ENCODE measurements around the gene CA9.

GRCh38 chr9:35684921-35685320 lies 11.2 kb downstream of the CA9 start:
- no peak for TF ChIP-seq ZNF232 (CRISPR knock-in tag; IDR thresholded peaks at IDR 0.05)
- no peak for TF ChIP-seq MAX (CRISPR knock-in tag; IDR thresholded peaks at IDR 0.05)
- TF ChIP-seq E2F5 (CRISPR knock-in tag; IDR thresholded peaks at IDR 0.05): no peak
- no peak for TF ChIP-seq CTCF (IDR thresholded peaks at IDR 0.05)
- TF ChIP-seq IRF2 (CRISPR knock-in tag; IDR thresholded peaks at IDR 0.05; ENCODE audit: borderline replicate concordance, low read depth): no peak
- TF ChIP-seq ESRRA (CRISPR knock-in tag; IDR thresholded peaks at IDR 0.05; ENCODE audit: borderline replicate concordance): no peak
- TF ChIP-seq ZNF425 (CRISPR knock-in tag; conservative IDR thresholded peaks at IDR 0.05): no peak
- TF ChIP-seq ZNF281 (CRISPR knock-in tag; IDR thresholded peaks at IDR 0.05): no peak
- TF ChIP-seq SMAD4 (CRISPR knock-in tag; IDR thresholded peaks at IDR 0.05): no peak
- no peak for TF ChIP-seq USF2 (CRISPR knock-in tag; IDR thresholded peaks at IDR 0.05)
- no peak for TF ChIP-seq FOXP1 (CRISPR knock-in tag; IDR thresholded peaks at IDR 0.05; ENCODE audit: borderline replicate concordance)
- no peak for TF ChIP-seq NFYB (CRISPR knock-in tag; conservative IDR thresholded peaks at IDR 0.05; ENCODE audit: low read depth)
- TF ChIP-seq ETV6 (CRISPR knock-in tag; IDR thresholded peaks at IDR 0.05): no peak
- no peak for TF ChIP-seq CREM (CRISPR knock-in tag; IDR thresholded peaks at IDR 0.05)

All from WTC11 (cell line).